ENCODE results near the gene COX8A. TPM values are rescaled to one million over a fixed set of nuclear protein-coding genes. Genes with fewer than 3 reads are reported as not detected.
"Not testable (repeated sequence)": the region's sequence is repeated elsewhere in the genome, so short reads cannot be mapped to it uniquely, and the experiment has no call there.

COX8A gene, protein sequence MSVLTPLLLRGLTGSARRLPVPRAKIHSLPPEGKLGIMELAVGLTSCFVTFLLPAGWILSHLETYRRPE
- polyA plus RNA-seq (2013, experiment 1 of 2; ENCODE audit: insufficient read length), result 308 TPM
- polyA plus RNA-seq (2013, experiment 2 of 2; ENCODE audit: insufficient read length), result 294 TPM

DNA sequence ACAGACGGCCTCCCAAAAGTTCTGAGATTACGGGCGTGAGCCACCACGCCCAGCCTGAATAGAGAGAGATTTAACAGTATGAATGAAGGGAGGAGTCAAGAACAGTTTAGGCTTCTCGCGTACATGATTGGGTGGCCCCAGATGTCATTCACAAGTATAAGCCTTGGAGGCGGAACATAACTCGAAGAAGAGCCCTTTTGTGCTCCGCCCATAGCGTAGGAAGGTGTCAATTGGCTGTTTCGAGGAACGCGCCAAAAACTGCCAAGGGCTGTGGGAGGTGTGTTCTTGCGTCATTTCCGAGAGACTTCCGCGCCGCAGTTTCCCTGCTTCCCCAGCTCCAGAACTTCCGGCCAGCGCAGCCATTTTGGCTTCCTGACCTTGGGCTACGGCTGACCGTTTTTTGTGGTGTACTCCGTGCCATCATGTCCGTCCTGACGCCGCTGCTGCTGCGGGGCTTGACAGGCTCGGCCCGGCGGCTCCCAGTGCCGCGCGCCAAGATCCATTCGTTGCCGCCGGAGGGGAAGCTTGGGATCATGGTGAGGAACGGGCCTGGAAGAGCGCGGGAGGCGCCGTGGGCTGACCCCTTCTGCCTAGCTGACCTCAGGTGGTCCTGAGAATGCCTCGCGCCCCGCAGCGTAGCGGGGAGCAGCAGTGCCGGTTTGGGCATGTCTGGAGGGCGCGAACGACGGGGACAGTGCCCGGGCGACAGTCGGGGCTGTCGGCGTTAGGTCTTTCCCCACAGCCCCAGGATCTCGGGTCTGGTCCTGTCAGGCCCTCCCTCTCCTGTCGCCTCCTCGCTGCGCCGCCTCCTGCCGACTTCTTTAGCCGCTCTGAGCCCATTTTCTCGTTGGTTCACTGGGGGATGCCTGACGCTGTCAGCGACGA, at the start of gene COX8A:
Gene COX8A (plus strand): TSS at position 362 of the 885 bp plus-strand sequence. CDS start 61 bp downstream, at position 423.
- DNase-seq, result peak; percentile 100

- no peak for DNase-seq
These were observed 44.8 kb upstream of the COX8A start for GRCh38 chr11:63929616-63930015.

DNA sequence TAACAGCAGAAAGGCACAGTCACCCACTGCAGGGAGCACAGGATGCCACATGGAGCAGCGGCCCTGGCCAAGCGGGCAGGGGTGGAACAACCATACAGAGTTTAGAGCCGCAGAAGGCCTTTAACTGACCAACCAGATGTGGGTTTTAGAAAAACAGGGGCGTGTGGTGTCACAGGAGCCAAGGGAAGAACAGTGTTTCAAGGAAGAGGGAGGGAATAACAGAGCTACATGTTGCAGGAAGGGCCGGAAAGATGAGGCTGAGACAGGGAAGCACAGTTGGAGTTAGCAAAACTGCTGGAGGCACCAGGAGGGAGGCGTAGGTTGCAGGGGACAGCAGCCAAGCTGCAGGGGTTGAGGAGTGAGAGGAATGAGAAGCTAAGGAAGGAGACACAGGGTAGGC, 43.4 kb upstream of the COX8A start:
- no peak for DNase-seq

GRCh38 chr11:63931876-63932275, 42.5 kb upstream of the COX8A start:
- DNase-seq, result no peak

- DNase-seq, result peak; percentile 50
These were observed 41.0 kb upstream of the COX8A start for GRCh38 chr11:63933459-63933858.

DNA sequence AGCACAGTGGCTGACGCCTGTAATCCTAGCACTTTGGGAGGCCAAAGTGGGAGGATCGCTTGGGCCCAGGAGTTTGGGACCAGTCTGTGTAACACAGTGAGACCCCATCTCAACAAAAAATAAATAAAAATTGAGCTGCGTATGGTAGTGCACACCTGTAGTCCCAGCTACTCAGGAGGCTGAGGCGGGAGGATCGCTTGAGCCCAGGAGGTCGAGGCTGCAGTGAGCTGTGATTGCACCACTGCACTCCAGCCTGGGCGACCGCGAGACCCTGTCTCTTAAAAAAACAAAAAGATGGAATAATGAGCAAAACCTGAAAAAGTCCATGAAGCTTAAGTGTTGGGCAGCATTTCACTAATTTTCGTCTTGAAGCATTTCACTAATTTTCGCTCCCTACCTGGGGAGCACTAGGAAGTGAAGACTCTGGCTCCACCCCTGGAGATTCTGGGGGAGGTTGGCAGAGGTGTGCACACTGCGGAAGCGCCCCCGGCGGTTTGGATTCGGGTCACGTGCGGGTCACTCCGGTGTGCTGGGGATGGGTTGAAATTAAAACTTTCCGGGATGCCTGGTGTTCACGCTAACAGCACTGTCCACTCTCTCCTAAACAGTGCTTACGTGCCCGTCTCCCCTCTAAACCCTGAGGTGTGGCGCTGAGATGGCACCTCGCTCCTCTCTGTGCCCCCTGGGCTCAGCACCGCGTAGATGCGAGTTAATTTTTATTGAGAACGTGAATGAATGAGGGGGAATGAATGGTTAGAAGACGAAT, 36.5 kb upstream of the COX8A start:
- DNase-seq, result no peak

- DNase-seq, result peak; percentile 95
These were observed 35.7 kb upstream of the COX8A start, which contains the start of gene NAA40 for GRCh38 chr11:63938479-63939396. Gene NAA40, plus strand, starts transcription at chr11:63939002. Its CDS starts 95 bp downstream, at chr11:63939097.

DNA sequence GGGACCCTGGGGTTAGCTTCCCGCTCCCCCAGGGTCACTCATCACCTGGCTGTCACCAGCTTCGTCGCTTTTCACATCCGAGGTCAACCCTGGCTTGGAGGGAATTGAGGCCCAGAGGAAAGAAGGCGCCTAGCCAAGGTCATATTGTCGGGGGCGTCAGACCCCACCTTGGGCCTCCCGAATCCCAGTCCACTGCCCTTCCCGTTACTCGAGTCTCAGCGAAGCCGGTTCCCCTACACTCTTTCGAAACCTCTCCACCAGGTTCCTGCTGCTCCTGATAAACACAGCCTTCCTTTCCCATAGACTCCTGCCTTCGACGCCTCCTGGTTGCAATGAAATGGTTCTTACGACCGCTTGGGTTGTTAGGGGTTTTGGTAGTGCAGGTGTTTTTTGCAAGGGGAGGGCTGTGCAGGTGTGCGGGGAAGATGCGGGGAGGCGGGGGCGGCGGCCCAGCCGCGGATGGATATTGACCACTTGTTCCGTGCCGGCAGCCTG, 35.0 kb upstream of the COX8A start:
- no peak for DNase-seq

- DNase-seq, result no peak
These were observed 33.6 kb upstream of the COX8A start for GRCh38 chr11:63940786-63941185.

DNA sequence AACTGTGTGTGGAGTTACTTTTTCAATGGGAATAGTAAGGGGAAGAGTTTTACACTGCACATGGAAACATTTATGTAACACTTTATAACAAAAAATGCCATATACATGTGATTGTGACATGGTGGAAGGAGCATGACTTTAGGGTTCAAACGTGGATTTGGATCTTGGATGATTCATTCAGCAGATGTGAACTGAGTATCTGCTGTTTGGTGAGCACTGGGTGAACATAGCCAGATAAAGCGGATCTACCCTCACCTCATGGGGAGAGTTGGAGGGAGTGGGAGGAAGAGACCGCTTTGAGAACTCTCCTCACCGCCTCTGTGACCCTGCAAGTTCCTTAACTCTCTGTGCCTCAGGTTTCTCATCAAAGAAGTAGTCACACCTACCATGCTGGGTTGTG, 32.5 kb upstream of the COX8A start:
- DNase-seq, result no peak

GRCh38 chr11:63942803-63943202, 31.6 kb upstream of the COX8A start:
- no peak for DNase-seq

- peak; percentile 12 for DNase-seq
These were observed 29.4 kb upstream of the COX8A start for GRCh38 chr11:63944987-63945386.

DNA sequence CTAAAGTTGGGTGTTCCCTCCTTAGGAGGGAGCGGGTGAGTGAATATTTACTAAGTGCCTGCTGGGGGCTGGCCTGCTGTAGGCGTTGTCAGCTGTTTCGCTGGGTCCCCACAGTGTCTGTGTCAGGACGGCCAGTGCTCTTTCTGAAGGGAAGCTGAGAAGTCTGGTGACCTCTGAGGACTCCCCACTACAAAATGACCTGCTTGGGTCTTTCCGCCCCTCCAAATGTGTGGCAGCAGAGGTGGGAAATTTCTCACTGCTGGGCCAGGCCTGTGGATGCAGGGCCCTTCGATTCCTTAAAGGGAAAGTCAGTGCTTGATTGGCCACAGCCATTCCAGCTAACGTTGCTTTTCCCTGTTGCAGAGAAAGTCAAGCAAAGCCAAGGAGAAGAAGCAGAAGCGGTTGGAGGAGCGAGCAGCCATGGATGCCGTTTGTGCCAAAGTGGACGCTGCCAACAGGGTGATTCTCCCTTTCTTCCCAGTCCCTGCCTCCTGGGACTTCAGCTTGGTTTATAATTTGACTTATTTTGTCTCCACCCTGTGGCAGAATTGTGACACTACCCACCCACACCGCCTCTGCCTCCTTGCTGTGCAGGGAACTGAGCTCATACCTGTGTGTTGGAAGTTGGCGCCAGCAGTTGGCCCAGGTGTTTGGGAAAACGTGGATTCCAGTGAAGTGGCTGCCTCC, 28.8 kb upstream of the COX8A start:
- DNase-seq, result peak; percentile 79

- DNase-seq, result no peak
These were observed 22.5 kb upstream of the COX8A start for GRCh38 chr11:63951779-63952536.

GRCh38 chr11:63952570-63952969, 21.9 kb upstream of the COX8A start:
- DNase-seq, result no peak

DNA sequence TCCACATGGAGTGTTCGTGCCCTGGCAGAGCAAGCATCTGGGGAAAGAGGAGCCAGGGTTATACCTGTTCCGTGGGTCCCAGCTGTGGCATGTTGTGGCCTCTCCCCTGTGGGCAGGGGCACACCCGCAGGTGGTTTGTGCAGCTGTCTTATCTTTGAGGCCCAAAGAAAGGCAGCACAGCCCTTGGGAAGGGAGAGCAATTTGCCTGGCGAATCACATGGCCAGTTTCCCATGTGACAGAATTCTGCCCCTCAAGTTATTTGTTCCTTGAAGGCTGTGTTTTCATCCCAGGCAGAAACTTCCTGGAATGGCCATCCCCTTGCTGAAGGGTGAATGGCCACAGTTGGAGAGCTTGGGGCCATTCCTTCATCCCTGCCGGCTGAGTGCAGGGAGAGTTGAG, 16.4 kb upstream of the COX8A start:
- DNase-seq, result no peak

DNA sequence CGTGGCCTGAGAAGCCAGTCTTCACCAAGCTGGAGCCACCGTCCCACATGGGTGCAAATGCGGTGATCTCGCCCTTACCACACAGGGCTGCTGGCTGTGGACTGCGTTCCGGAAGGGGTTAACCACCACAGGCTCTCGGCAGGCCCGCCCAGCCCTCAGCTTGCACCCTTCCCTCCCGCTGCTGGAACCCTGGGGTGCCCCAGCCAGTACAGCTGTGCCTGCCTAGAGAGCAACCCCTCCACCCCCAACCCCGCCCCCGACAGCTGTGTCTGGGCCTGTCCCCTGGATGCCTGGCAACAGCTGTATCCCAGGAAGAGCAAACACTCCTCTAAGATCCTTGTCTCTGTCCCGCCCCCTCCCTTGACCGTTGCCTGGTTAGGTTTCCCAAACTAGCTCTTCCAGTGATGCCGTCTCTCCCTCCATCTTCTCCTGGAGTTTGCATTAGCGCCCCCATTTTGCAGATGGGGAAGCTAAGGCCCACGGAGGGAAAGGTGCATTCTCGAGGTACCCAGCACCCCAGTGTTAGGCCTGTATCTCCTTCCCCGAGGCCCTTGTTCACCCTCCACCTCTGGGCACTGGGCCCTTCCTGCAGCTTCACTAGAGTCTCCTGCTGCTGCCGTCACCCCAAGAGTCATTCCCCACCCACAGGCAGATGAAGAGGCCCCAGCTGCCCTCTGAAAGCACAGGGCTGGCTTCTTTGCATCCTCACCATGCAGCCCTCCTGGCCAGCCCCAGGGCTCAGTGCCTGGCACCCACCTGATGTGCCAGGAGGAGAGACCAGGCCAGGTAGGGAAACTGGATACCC, 12.6 kb upstream of the COX8A start:
- peak; percentile 51 for DNase-seq

DNA sequence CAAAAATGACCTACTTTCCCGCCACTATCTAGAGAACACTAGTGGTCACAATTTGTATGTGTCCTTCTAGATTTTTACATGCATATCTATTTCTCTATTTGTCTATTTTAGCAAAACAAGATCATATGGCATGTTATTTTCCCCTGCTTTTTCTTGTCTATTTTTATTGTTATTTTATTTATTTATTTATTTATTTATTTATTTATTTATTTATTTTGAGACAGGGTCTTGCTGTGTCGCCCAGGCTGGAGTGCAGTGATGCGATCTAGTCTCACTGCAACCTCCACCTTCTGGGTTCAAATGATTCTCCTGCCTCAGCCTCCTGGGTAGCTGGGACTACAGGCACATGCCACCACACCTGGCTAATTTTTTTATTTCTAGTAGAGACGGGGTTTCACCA, 10.5 kb upstream of the COX8A start:
- not testable (repeated sequence) for DNase-seq

DNA sequence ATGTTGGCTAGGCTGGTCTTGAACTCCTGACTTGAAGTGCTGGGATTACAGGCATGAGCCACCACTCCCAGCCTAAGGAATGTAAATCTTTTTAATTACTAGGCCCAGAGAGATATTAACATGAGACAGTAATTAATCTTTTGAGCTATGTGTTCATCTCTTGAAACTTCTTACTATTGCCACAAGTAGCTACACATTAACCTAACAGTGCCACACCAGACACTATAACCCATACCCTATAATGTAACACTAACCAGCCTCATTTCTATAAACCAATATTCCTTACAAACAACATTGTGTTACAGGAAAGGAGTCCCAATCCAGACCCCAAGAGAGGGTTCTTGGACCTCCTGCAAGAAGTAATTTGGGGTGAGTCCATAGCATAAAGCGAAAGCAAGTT, 8.0 kb upstream of the COX8A start:
- no peak for DNase-seq

DNA sequence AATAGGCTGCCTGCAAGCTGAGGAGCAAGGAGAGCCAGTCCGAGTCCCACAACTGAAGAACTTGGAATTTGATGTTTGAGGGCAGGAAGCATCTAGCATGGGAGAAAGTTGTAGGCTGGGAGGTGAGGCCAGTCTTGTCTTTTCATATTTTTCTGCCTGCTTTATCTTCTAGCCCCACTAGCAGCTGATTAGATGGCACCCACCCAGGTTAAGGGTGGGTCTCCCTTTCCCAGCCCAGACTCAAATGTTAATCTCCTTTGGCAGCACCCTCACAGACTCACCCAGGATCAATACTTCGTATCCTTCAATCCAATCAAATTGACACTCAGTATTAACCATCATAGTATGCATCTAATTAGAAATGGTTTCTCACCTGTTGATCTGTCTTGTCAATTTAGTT, 5.0 kb upstream of the COX8A start:
- no peak for DNase-seq
